DND-41 (cell line): Measurements from ENCODE around the gene ANAPC15.

ENCODE experiments used
- ATAC-seq: fragments of 200-7000 bp; cut with Tn5 transposase; 3 replicates; pipeline ENCODE4 v1.9.1; 2021; ENCODE audit warnings: low read depth; ENCODE audit not compliant: insufficient read depth
- DNase-seq: peaks from one replicate; pipeline ENCODE4 v3.0.0-alpha.2; 2020
- H2AFZ ChIP-seq: 2 replicates; pipeline ENCODE4 v1.6.0; 2012; ENCODE audit warnings: low read depth, low read length
- H3K27ac ChIP-seq: 2 replicates; pipeline ENCODE4 v1.5.1; 2012; ENCODE audit warnings: low read length, inconsistent platforms
- H3K27me3 ChIP-seq: fragments of 200-600 bp; sonication (generic); 2 replicates; pipeline ENCODE4 v1.6.0; 2012; ENCODE audit warnings: low read length, mild to moderate bottlenecking, inconsistent platforms; ENCODE audit not compliant: insufficient read depth, poor library complexity
- H3K36me3 ChIP-seq: 2 replicates; pipeline ENCODE4 v1.5.1; 2012; ENCODE audit warnings: low read length, inconsistent platforms; ENCODE audit not compliant: insufficient read depth
- H3K4me1 ChIP-seq: 2 replicates; pipeline ENCODE4 v1.5.1; 2012; ENCODE audit warnings: mild to moderate bottlenecking, low read length; ENCODE audit not compliant: insufficient read depth
- H3K4me2 ChIP-seq: 2 replicates; pipeline ENCODE4 v1.6.0; 2012; ENCODE audit warnings: mild to moderate bottlenecking, moderate library complexity, low read length, inconsistent platforms; ENCODE audit not compliant: insufficient read depth
- H3K4me3 ChIP-seq, 2 experiments: fragments of 200-600 bp in 1 of 2; shearing (Covaris generic) in 1 of 2; 2 replicates each; pipeline ENCODE4 v1.5.1; 2012 to 2016; ENCODE audit warnings: inconsistent platforms in 2 of 2, low read length in 2 of 2, mild to moderate bottlenecking in 2 of 2, low read depth in 1 of 2, moderate library complexity in 1 of 2
- H3K79me2 ChIP-seq: 2 replicates; pipeline ENCODE4 v1.6.0; 2012; ENCODE audit warnings: low read length, inconsistent platforms; ENCODE audit not compliant: insufficient read depth
- H3K9ac ChIP-seq: 2 replicates; pipeline ENCODE4 v1.6.0; 2012; ENCODE audit warnings: low read depth, mild to moderate bottlenecking, inconsistent platforms, low read length, moderate library complexity
- H3K9me3 ChIP-seq: 2 replicates; pipeline ENCODE4 v1.5.1; 2012; ENCODE audit warnings: low read length, moderate library complexity, mild to moderate bottlenecking, inconsistent platforms; ENCODE audit not compliant: insufficient read depth, severe bottlenecking
- H4K20me1 ChIP-seq: 2 replicates; pipeline ENCODE4 v1.6.0; 2012; ENCODE audit warnings: low read length; ENCODE audit not compliant: insufficient read depth
- CTCF ChIP-seq: IDR thresholded peaks from 2 replicates; pipeline ENCODE4 v1.5.1; 2012; ENCODE audit warnings: borderline replicate concordance, low read length, moderate library complexity, mild to moderate bottlenecking; ENCODE audit not compliant: poor library complexity, severe bottlenecking; ENCODE audit errors: extremely low read depth
- EZH2 ChIP-seq: IDR thresholded peaks from 3 replicates; pipeline ENCODE4 v1.6.1; 2012; ENCODE audit warnings: borderline replicate concordance, low read depth, mild to moderate bottlenecking, moderate library complexity, low read length, inconsistent platforms; ENCODE audit not compliant: severe bottlenecking

ANAPC15 gene

DNA sequence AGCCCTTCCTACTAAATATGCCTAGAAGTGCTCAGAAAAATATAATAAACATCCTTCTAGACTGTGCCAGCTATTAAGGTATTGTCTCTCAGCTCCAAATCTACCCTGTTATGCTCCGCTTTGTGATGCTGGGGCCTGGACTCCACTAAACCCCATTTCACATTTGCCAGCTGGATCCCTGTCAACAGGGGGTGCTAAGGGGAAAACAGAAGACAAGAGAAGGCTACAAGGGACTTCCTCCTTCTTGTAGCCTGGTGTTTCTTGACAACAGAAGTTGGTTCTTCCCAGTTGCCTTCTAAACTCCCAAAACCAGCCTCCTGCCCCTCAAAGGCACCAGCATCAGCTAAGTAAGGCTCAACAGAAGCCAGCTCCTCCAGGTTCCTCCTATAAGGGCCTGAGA, 37.4 kb downstream of the ANAPC15 start:
- ATAC-seq (no peak), DNase-seq (no peak)
- Histone ChIP-seq H3K9me3 (no peaks in the 10 kb centered on the region), H3K9ac (no peak overlapping the region), H3K4me1 (peaks cover 30% of the 10 kb centered on the region), H3K79me2 (peaks cover 98% of the 10 kb centered on the region), H3K36me3 (peaks cover 27% of the 10 kb centered on the region), H3K4me3 (no peak overlapping the region), H3K4me2 (peak overlapping the region; percentile 5; the same call in 1 of the 2 replicates), H4K20me1 (peaks cover 50% of the 10 kb centered on the region), H3K27me3 (no peaks in the 10 kb centered on the region), H3K27ac (no peak overlapping the region), H2AFZ (no peak overlapping the region)
- TF ChIP-seq EZH2: no peak
- peak; percentile 39 for TF ChIP-seq CTCF

DNA sequence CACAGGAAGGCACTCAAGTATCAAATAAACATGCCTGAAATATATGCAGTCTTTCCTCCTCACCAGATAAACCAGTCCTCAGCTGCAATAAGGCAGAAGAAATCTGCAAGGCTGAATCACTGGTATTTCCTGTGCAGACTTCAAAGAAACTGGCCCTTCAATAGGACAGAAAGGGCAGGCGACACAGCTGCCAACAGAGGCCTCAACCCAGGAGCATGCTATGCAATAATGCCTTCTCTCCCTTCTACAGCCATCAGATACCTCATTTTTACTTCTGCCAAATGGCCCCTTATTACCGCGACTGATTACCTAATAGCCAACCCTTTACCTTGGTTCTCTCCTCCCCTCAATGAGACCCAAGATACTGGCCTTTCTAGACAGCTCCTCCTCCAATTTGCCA, 40.1 kb downstream of the ANAPC15 start:
- peaks cover 98% of the 10 kb centered on the region for H3K79me2 ChIP-seq
- ATAC-seq: peak; percentile 76
- no peak for TF ChIP-seq EZH2
- TF ChIP-seq CTCF: no peak
- no peak overlapping the region for H3K4me3 ChIP-seq
- H2AFZ ChIP-seq: no peak overlapping the region
- peaks cover 8% of the 10 kb centered on the region for H3K4me1 ChIP-seq
- H3K9ac ChIP-seq: no peak overlapping the region
- H4K20me1 ChIP-seq: peaks cover 53% of the 10 kb centered on the region
- H3K9me3 ChIP-seq: no peaks in the 10 kb centered on the region
- peaks cover 48% of the 10 kb centered on the region for H3K36me3 ChIP-seq
- DNase-seq: peak; percentile 13
- H3K4me2 ChIP-seq: no peak overlapping the region
- H3K27me3 ChIP-seq: no peaks in the 10 kb centered on the region
- H3K27ac ChIP-seq: peak overlapping the region; percentile 28; the same call in 1 of the 2 replicates

DNA sequence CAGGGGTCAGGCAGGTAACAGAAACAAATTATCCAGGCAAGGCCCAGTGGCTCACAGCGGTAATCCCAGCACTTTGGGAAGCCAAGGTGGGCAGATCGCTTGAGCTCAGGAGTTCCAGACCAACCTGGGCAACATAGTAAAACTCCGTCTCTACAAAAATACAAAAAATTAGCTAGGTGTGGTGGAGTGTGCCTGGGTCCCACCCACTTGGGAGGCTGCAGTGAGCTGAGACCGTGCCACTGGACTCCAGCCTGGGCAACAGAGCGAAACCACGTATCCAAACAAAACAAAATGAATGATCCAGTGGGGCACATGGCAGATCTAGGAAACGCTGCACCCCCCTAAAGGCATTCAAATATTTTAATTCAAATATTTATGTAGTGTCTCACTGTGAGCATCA, 42.0 kb downstream of the ANAPC15 start:
- Histone ChIP-seq H3K4me2 (no peak overlapping the region), H3K9me3 (no peaks in the 10 kb centered on the region), H3K27me3 (no peaks in the 10 kb centered on the region), H3K9ac (no peak overlapping the region), H3K36me3 (peaks cover 55% of the 10 kb centered on the region), H3K27ac (no peak overlapping the region), H2AFZ (no peak overlapping the region), H3K79me2 (peaks cover 97% of the 10 kb centered on the region), H3K4me3 (no peak overlapping the region), H3K4me1 (peaks cover 8% of the 10 kb centered on the region), H4K20me1 (peaks cover 54% of the 10 kb centered on the region)
- ATAC-seq (no peak), DNase-seq (no peak)
- TF ChIP-seq EZH2: no peak
- no peak for TF ChIP-seq CTCF

- no peak overlapping the region for H3K9ac ChIP-seq
- no peak overlapping the region for H2AFZ ChIP-seq
- no peak for DNase-seq
- H3K27me3 ChIP-seq: no peaks in the 10 kb centered on the region
- peaks cover 54% of the 10 kb centered on the region for H4K20me1 ChIP-seq
- no peak overlapping the region for H3K4me3 ChIP-seq
- H3K9me3 ChIP-seq: no peaks in the 10 kb centered on the region
- H3K4me2 ChIP-seq: no peak overlapping the region
- H3K79me2 ChIP-seq: peaks cover 93% of the 10 kb centered on the region
- H3K36me3 ChIP-seq: peaks cover 51% of the 10 kb centered on the region
- peaks cover 8% of the 10 kb centered on the region for H3K4me1 ChIP-seq
- ATAC-seq: no peak
- TF ChIP-seq CTCF (no peak), EZH2 (no peak)
- no peak overlapping the region for H3K27ac ChIP-seq
Measured at GRCh38 chr11:72069787-72070251, 42.7 kb downstream of the ANAPC15 start.
